HCT116 (cell line): ENCODE data around the gene ZMYM2. TPM values are rescaled to one million over a fixed set of nuclear protein-coding genes. Genes with fewer than 3 reads are reported as not detected.

ENCODE experiments used
- ATAC-seq: fragments of 200-7000 bp; cut with Tn5 transposase; 2 replicates; pipeline ENCODE4 v1.9.1; 2020; ENCODE audit warnings: mild to moderate bottlenecking, moderate library complexity
- BruUV-seq: library from RNA; stranded (reverse); fragments of 400-500 nt; replicated peaks from 2 replicates; lab custom pipeline; 2021; lab: Mats Ljungman, UMichigan
- CTCF ChIA-PET: fragments of 300-600 bp; sonication (Branson Sonifier 250); formaldehyde crosslinking; loops from one replicate; lab custom pipeline; 2021; ENCODE audit warnings: antibody characterized with exemption; lab: Charles Lee
- POLR2A ChIA-PET: fragments of 300-600, 350-600 bp; sonication (Branson Sonifier 250); formaldehyde crosslinking; loops from one replicate; lab custom pipeline; 2021; ENCODE audit warnings: antibody characterized with exemption; lab: Charles Lee
- RAD21 ChIA-PET, 2 experiments: fragments of 300-600 bp; sonication (Branson Sonifier 250); formaldehyde crosslinking; loops; one replicate each; lab custom pipeline; 2023; ENCODE audit warnings: low total read pairs in 2 of 2; ENCODE audit not compliant: uncharacterized antibody in 2 of 2, unreplicated experiment in 2 of 2, low non-redundant PET in 1 of 2; lab: Charles Lee
- DNase-seq: peaks from one replicate; pipeline ENCODE4 v3.0.0-alpha.2; 2010; ENCODE audit warnings: low read depth, low spot score
- H2AFZ ChIP-seq: fragments of 200-600 bp; shearing (Covaris generic), sonication (generic); 2 replicates; pipeline ENCODE4 v1.6.1; 2017; ENCODE audit warnings: low read depth, mixed run types, mixed read lengths, antibody characterized with exemption, low read length; ENCODE audit not compliant: poor library complexity, severe bottlenecking
- H3K27ac ChIP-seq: 2 replicates; pipeline ENCODE4 v1.5.1; 2012; ENCODE audit warnings: low read depth, low read length
- H3K27me3 ChIP-seq: fragments of 200-600 bp; sonication (generic); 2 replicates; pipeline ENCODE4 v1.6.1; 2016; ENCODE audit warnings: mixed run types, low read length, mixed read lengths; ENCODE audit not compliant: insufficient read depth
- H3K36me3 ChIP-seq, 2 experiments: fragments of 200-500 bp in 1 of 2; fragments of 200-600 bp in 1 of 2; sonication (Bioruptor generic) in 1 of 2; sonication (generic) in 1 of 2; 2 replicates each; pipeline versions ENCODE4 v1.5.1 to v1.6.1; 2014 to 2016; ENCODE audit warnings: low read length in 2 of 2, inconsistent platforms in 1 of 2, mixed read lengths in 1 of 2, mixed run types in 1 of 2; ENCODE audit not compliant: insufficient read depth in 2 of 2, control insufficient read depth in 1 of 2
- H3K4me1 ChIP-seq, 2 experiments: fragments of 200-600 bp in 1 of 2; sonication (generic) in 1 of 2; 2 replicates each; pipeline versions ENCODE4 v1.5.1 to v1.6.1; 2012 to 2017; ENCODE audit warnings: low read length in 2 of 2, inconsistent platforms in 1 of 2, mild to moderate bottlenecking in 1 of 2, mixed read lengths in 1 of 2, mixed run types in 1 of 2, moderate library complexity in 1 of 2; ENCODE audit not compliant: insufficient read depth in 2 of 2, control insufficient read depth in 1 of 2
- H3K4me2 ChIP-seq: fragments of 200-600 bp; sonication (generic); 2 replicates; pipeline ENCODE4 v1.6.1; 2017; ENCODE audit warnings: mixed run types, low read length, mixed read lengths
- H3K4me3 ChIP-seq, 2 experiments: fragments of 200-600 bp in 1 of 2; sonication (generic) in 1 of 2; replicated peaks in 1 of 2; 2 replicates each; pipeline ENCODE4 v1.5.1; 2011 to 2016; ENCODE audit warnings: low read length in 2 of 2, control low read depth in 1 of 2, low read depth in 1 of 2, mild to moderate bottlenecking in 1 of 2, mixed read lengths in 1 of 2, mixed run types in 1 of 2
- H3K79me2 ChIP-seq: fragments of 200-600 bp; sonication (generic); 2 replicates; pipeline ENCODE4 v1.6.1; 2017; ENCODE audit warnings: mild to moderate bottlenecking, mixed run types, low read length, moderate library complexity, mixed read lengths; ENCODE audit not compliant: insufficient read depth
- H3K9ac ChIP-seq: fragments of 200-600 bp; sonication (generic); 2 replicates; pipeline ENCODE4 v1.6.1; 2016; ENCODE audit warnings: low read length, mixed read lengths
- H3K9me2 ChIP-seq: fragments of 200-600 bp; sonication (generic), shearing (Covaris generic); 2 replicates; pipeline ENCODE4 v1.6.1; 2017; ENCODE audit warnings: mixed run types, mild to moderate bottlenecking, moderate library complexity; ENCODE audit not compliant: insufficient read depth
- H3K9me3 ChIP-seq, 2 experiments: fragments of 200-500 bp in 1 of 2; fragments of 200-600 bp in 1 of 2; sonication (Bioruptor generic) in 1 of 2; sonication (generic) in 1 of 2; 2 replicates each; pipeline ENCODE4 v1.6.1; 2014 to 2017; ENCODE audit warnings: low read length in 2 of 2, mixed read lengths in 2 of 2, inconsistent platforms in 1 of 2, low read depth in 1 of 2, mild to moderate bottlenecking in 1 of 2, mixed run types in 1 of 2, moderate library complexity in 1 of 2; ENCODE audit not compliant: control insufficient read depth in 1 of 2, insufficient read depth in 1 of 2
- H4K20me1 ChIP-seq: fragments of 200-600 bp; sonication (generic), shearing (Covaris generic); 2 replicates; pipeline ENCODE4 v1.6.1; 2017; ENCODE audit warnings: mixed run types, mild to moderate bottlenecking, moderate library complexity; ENCODE audit not compliant: insufficient read depth
- CTCF ChIP-seq, 3 experiments: fragments of 200-600 bp in 1 of 3; sonication (generic) in 1 of 3; IDR thresholded peaks in 2 of 3; conservative IDR thresholded peaks in 1 of 3; 2 replicates each; pipeline ENCODE4 v1.5.1; 2012 to 2017; ENCODE audit warnings: low read depth in 2 of 3, low read length in 2 of 3, antibody characterized with exemption in 1 of 3, borderline replicate concordance in 1 of 3, control low read depth in 1 of 3, mild to moderate bottlenecking in 1 of 3, mixed read lengths in 1 of 3, mixed run types in 1 of 3, moderate library complexity in 1 of 3; ENCODE audit not compliant: insufficient read depth in 1 of 3
- EGR1 ChIP-seq: IDR thresholded peaks from 2 replicates; pipeline ENCODE4 v1.6.1; 2012; ENCODE audit warnings: low read depth
- RAD21 ChIP-seq: IDR thresholded peaks from 2 replicates; pipeline ENCODE4 v1.6.1; 2012; ENCODE audit warnings: low read depth, mild to moderate bottlenecking
- SP1 ChIP-seq: IDR thresholded peaks from 2 replicates; pipeline ENCODE4 v1.6.1; 2012; ENCODE audit warnings: low read depth
- ZFX ChIP-seq: fragments of 450-650 bp; IDR thresholded peaks from 2 replicates; pipeline ENCODE4 v1.6.1; 2017
- intact Hi-C: fragments of 100-400 bp; cut with micrococcal nuclease; formaldehyde crosslinking; loops from 2 replicates; pipeline ENCODE4 v1.10.0; 2022
- total RNA-seq: library from RNA; stranded (reverse); gene quantifications from one replicate; pipeline ENCODE4 v1.2.1, GENCODE V29; 2021; ENCODE audit not compliant: unreplicated experiment

Gene ZMYM2
- total RNA-seq, 1 experiment from 2014 or later = 53.0 TPM

- H4K20me1 ChIP-seq = no peaks in the 10 kb centered on the region
- no peak for DNase-seq
- ChIA-PET POLR2A (no interaction called here), RAD21 (no interaction called here), CTCF (no interaction called here)
- no peak overlapping the region for H3K4me2 ChIP-seq
- no peak overlapping the region for H3K27ac ChIP-seq
- H3K79me2 ChIP-seq = 0 out of 2 replicates have a peak, but pooled peaks cover 4% of the 10 kb centered on the region
- no TSS peak for BruUV-seq
- no peaks in the 10 kb centered on the region for H3K9me2 ChIP-seq
- H3K36me3 ChIP-seq = peaks cover 17 to 42% of the 10 kb centered on the region in 2 experiments
- H2AFZ ChIP-seq = no peak overlapping the region
- no peak overlapping the region for H3K9ac ChIP-seq
- H3K27me3 ChIP-seq = no peaks in the 10 kb centered on the region
- H3K9me3 ChIP-seq = no peaks in the 10 kb centered on the region
- intact Hi-C loops = no loop called here
- H3K4me1 ChIP-seq = no peaks in the 10 kb centered on the region
- H3K4me3 ChIP-seq = no peak overlapping the region
- TF ChIP-seq ZFX (no peak), EGR1 (no peak)
- TF ChIP-seq, all 23 proteins: peak for 0
- no peak for ATAC-seq
These were observed 122.0 kb downstream of the ZMYM2 start for GRCh38 chr13:20080377-20081164.

- Histone ChIP-seq H3K9ac (no peak overlapping the region), H4K20me1 (no peaks in the 10 kb centered on the region), H3K79me2 (no peaks in the 10 kb centered on the region), H2AFZ (no peak overlapping the region)
- intact Hi-C loops = loop anchor here (1.0 kb wide), 1 partner anchor 73 kb away; no protein-coding TSS in a partner anchor
- DNase-seq (no peak), ATAC-seq (0 out of 2 replicates have a peak, but pooled peaks have one; percentile 50)
- RAD21 ChIA-PET = no interaction called here
- TF ChIP-seq RAD21 (peak; percentile 40; the same call in 1 of the 2 replicates), CTCF (IDR thresholded peaks at IDR 0.05 in 2 of 3, conservative IDR thresholded peaks at IDR 0.05 in 1 of 3; ENCODE audit: borderline replicate concordance in 1 of 3, insufficient read depth in 1 of 3, low read depth in 2 of 3, low read length in 2 of 3) (peak in 2 of 3 experiments; percentile 15 to 30; a peak in 2 of 6 replicates), SP1 (no peak)
- TF ChIP-seq, all 23 proteins: peak for 2
- H3K27me3 ChIP-seq = no peaks in the 10 kb centered on the region
- no peaks in the 10 kb centered on the region for H3K9me2 ChIP-seq
- no peaks in the 10 kb centered on the region for H3K4me1 ChIP-seq
- H3K27ac ChIP-seq = no peak overlapping the region
- ChIA-PET CTCF (interaction anchor here (1.2 kb wide), 1 partner anchor 74 kb away, joined by 3 read pairs; no protein-coding TSS in a partner anchor), POLR2A (interaction anchor here (0.6 kb wide), 1 partner anchor 25 kb away, joined by 3 read pairs; no protein-coding TSS in a partner anchor)
- no peak overlapping the region for H3K4me3 ChIP-seq
- no peak overlapping the region for H3K4me2 ChIP-seq
- H3K9me3 ChIP-seq = no peaks in the 10 kb centered on the region
- no TSS peak for BruUV-seq
- peaks cover 0 to 4% of the 10 kb centered on the region in 2 experiments; a peak in 1 of 4 replicates for H3K36me3 ChIP-seq
These were observed 131.8 kb downstream of the ZMYM2 start for GRCh38 chr13:20090349-20090748.
